ENCODE measurements around the gene MAPK12.

DNA sequence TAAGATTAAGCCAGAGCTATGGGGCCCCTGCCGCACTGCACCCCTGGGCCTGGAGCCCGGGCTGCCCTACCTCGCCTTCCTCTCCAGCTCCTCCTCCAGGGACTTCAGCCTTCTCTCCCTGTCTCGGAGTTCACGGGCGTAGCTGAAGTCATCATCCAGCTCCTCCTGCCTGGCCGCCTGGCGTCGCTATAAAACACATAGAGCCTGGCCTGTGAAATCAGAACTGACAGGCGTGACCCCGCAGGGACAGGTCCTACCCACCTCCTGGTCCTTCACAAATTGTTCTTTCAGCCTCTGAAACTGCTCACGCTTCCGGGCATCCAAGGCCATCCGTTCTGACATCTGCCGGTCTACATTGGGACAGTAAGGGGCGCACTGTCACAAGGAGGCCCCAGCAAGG, 37.4 kb downstream of the MAPK12 start:
- TF ChIP-seq, protein P1, sequence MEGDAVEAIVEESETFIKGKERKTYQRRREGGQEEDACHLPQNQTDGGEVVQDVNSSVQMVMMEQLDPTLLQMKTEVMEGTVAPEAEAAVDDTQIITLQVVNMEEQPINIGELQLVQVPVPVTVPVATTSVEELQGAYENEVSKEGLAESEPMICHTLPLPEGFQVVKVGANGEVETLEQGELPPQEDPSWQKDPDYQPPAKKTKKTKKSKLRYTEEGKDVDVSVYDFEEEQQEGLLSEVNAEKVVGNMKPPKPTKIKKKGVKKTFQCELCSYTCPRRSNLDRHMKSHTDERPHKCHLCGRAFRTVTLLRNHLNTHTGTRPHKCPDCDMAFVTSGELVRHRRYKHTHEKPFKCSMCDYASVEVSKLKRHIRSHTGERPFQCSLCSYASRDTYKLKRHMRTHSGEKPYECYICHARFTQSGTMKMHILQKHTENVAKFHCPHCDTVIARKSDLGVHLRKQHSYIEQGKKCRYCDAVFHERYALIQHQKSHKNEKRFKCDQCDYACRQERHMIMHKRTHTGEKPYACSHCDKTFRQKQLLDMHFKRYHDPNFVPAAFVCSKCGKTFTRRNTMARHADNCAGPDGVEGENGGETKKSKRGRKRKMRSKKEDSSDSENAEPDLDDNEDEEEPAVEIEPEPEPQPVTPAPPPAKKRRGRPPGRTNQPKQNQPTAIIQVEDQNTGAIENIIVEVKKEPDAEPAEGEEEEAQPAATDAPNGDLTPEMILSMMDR (IDR thresholded peaks at IDR 0.05 in 2 of 3, conservative IDR thresholded peaks at IDR 0.05 in 1 of 3; ENCODE audit: borderline replicate concordance in 1 of 3, insufficient read depth in 1 of 3, low read depth in 2 of 3, low read length in 2 of 3), result no peak
- TF ChIP-seq EZH2phosphoT487 (IDR thresholded peaks at IDR 0.05; ENCODE audit: borderline replicate concordance), result no peak
